Choroid plexus epithelial cell (primary cell): ENCODE data around the gene PTGES2.

Experiments used
- DNase-seq: peaks from one replicate; pipeline ENCODE4 v3.0.0-alpha.2; 2010; ENCODE audit warnings: low read depth
- H3K4me3 ChIP-seq: 2 replicates; pipeline ENCODE4 v1.5.1; 2011; ENCODE audit warnings: low read depth, mild to moderate bottlenecking, control low read depth, low read length, moderate library complexity
- TF ChIP-seq, protein P1 (sequence below): conservative IDR thresholded peaks from 2 replicates; pipeline ENCODE4 v1.5.1; 2011; ENCODE audit warnings: low read depth, mild to moderate bottlenecking, control low read depth, inconsistent platforms, low read length, moderate library complexity

PTGES2 gene

DNA sequence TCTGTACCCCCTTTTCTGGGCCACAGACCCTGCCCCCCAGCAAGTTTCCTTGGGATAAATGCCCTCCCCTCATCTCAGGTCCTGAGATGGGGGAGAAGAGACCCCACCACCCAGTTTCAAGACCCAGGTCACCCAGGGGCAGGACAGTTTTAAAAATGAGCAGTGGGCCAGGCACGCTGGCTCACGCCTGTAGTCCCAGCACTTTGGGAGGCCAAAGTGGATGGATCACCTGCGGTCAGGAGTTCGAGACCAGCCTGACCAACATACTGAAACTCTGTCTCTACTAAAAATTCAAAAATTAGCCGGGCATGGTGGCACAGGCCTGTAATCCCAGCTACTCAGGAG, 6.1 kb downstream of the PTGES2 start:
- no peak overlapping the region for H3K4me3 ChIP-seq
- DNase-seq, result no peak
- TF ChIP-seq, protein P1, sequence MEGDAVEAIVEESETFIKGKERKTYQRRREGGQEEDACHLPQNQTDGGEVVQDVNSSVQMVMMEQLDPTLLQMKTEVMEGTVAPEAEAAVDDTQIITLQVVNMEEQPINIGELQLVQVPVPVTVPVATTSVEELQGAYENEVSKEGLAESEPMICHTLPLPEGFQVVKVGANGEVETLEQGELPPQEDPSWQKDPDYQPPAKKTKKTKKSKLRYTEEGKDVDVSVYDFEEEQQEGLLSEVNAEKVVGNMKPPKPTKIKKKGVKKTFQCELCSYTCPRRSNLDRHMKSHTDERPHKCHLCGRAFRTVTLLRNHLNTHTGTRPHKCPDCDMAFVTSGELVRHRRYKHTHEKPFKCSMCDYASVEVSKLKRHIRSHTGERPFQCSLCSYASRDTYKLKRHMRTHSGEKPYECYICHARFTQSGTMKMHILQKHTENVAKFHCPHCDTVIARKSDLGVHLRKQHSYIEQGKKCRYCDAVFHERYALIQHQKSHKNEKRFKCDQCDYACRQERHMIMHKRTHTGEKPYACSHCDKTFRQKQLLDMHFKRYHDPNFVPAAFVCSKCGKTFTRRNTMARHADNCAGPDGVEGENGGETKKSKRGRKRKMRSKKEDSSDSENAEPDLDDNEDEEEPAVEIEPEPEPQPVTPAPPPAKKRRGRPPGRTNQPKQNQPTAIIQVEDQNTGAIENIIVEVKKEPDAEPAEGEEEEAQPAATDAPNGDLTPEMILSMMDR, result no peak

DNA sequence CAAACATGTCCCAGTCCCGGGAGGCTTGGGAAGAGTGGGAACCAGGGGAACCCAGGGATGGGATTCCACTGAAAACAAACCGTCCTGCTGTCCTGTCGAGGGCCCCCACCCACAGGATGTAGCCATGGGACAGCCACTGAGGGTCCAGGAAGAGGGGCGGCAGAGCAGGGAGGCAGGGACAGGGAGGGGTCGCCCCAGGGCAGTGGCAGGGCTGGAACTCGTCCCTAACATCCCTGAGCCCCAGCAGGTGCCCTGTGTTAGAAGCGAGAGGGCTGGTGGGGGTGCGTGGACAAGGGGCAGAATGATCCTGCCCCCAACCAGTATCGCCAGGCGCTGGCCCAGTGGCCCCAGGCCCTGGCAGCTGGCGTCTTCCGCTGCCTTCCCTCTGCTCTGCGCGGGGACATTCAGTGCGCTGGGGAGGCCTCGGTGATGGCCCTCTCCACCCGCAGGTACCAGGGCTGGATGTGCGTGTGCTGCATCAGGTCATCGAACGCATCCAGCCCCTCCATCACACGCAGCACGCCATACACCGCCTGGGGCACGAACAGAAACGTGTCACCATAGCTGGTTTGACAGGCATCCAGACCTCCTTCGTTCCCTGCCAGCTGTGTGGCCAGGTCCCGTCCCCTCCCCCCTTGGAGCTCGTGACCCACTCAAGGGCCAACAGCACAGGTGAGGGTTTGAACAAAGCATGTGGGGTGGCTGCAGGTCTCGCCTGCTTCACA, 6.6 kb downstream of the PTGES2 start:
- no peak overlapping the region for H3K4me3 ChIP-seq
- TF ChIP-seq, protein P1, result no peak
- no peak for DNase-seq

DNA sequence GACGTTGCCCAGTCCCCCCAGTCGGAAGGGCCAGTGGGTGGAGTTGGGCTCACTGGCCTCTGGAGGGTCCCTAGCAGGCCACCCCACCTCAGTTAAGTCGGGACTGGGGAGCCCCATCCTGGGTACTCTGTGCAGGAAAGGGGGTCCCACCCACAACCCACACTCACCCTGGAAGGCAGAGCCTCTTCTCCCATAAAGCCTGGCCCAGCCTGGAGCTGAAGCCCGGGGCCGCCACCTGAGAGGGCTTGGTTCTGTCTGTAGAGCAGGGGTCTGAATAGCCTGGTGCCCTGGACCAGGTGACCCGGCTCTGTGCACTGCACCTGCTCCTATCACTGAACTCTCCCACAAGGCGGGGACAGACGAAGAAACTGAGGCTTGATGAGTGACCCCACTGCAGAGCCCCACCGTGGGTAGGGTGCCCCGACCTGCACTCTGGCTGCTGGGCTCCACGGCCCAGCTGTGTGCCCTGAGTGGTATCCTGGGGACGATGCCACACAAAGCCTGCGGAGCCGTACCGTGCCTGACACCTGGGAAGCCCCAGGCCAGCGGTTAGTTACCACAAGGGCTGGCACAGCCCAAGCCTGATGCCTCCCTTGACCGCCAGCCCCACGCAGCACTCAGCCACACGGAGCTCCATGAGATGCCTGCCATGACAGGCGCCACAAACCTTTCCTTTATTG, 7.3 kb downstream of the PTGES2 start:
- no peak overlapping the region for H3K4me3 ChIP-seq
- DNase-seq, result no peak
- TF ChIP-seq, protein P1, result no peak

DNA sequence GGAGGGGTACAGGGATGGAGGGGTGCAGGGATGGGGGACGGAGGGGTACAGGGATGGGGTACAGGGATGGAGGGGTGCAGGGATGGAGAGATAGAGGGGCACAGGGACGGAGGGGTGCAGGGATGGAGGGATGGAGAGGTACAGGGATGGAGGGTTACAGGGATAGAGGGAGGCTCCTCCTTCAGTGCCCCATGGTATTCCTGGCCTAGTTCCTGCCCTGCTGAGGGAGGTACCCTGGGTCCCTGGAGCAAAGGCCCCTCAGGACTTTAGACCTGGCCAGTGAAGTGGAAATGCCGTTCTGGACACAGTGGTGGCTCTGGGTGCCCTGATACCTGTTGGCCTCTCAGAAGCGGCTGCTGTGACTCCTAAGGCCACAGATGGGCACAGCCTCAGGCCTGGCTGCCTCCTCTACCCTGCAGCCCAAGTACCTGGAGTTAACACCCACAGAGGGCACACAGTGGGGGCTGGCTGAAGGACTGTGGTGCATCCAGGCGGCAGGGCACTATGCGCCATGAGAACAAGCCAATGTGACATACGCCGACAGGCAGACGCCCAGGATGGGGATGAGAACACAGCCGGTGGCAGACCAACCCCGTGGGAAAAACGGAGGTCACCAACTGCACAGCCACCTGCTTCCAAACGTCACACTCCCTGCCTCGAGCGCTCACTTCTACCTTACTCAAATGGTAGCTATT, 8.4 kb downstream of the PTGES2 start:
- H3K4me3 ChIP-seq, result no peak overlapping the region
- DNase-seq, result no peak
- TF ChIP-seq, protein P1, result no peak

DNA sequence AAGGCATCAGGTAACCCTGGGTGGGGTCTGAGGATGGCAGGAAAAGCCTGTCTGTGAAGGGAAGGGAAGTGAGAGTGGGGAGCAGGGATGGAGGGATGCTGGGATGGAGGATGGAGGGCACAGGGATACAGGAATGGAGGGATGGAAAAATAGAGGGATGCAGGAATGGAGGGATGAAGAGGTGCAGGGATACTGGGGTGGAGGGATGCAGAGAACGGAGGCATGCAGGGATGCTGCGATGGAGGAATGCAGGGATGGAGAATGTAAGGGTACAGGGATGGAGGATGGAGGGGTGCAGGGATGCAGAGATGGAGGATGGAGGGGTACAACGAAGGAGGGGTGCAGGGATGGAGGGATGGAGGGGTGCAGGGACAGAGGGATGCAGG, 9.1 kb downstream of the PTGES2 start:
- TF ChIP-seq, protein P1, result no peak
- no peak for DNase-seq
- H3K4me3 ChIP-seq, result no peak overlapping the region

DNA sequence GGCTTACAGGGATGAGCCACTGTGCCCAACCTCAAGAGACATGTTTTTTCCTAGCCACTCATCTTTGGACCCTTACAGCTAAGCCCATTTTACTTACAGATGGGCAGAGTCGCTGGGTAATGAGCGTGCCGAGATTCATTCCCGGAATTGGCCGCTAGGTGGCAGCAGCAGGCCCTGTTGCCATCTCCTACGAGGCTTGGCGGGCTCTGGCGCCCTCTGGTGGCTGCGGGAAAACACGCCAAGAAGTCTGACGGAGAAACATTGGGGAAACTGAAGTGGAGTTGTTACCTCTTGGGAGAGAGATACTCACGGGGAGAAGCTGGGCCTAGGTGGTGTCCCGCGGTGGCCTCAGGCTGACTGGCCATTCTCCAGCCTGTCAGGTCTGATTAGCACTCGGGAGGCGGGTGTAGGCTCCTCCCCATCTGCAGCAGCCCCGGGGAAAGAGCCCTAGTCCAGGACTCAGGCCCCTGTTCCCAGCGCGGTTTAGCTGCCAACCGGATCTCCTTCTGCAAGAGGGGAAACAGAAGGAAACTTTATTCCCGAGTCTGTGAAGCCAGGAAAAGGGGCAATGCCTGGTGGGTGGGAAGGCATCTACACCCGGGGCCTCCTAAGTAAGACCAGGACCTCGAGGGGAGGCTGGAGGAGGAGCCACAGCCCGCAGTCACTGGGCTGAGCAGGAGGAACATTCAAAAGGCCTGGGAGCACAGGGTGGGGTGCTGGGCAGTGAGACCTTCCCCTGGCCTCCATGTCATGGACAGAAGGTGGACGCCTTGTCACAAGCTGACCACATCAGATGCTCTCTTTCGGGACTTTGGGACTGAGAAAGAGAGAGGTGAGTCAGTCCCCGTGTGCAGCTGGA, 9.7 kb downstream of the PTGES2 start:
- TF ChIP-seq, protein P1, result peak; percentile 100
- peak overlapping the region; percentile 28 for H3K4me3 ChIP-seq
- DNase-seq, result peak; percentile 91
